OCI-LY1 (cell line): Measurements from ENCODE around the gene ADH1B.

Experiments
- H2AFZ ChIP-seq: fragments of 200-600 bp; sonication (generic), shearing (Covaris generic); 2 replicates; pipeline ENCODE4 v1.6.0; 2014; ENCODE audit warnings: antibody characterized with exemption, mild to moderate bottlenecking, low read length
- H3F3A ChIP-seq: fragments of 200-600 bp; sonication (generic), shearing (Covaris generic); 2 replicates; pipeline ENCODE4 v1.6.0; 2014; ENCODE audit warnings: mild to moderate bottlenecking, antibody characterized with exemption, low read length, moderate library complexity; ENCODE audit not compliant: insufficient read depth
- H3K27ac ChIP-seq: fragments of 200-600 bp; sonication (generic); 2 replicates; pipeline ENCODE4 v1.5.1; 2014; ENCODE audit warnings: low read length, mixed run types, mild to moderate bottlenecking, low read depth; ENCODE audit not compliant: poor library complexity, severe bottlenecking
- H3K27me3 ChIP-seq: fragments of 200-600 bp; sonication (generic); 2 replicates; pipeline ENCODE4 v1.6.0; 2014; ENCODE audit warnings: antibody characterized with exemption, mild to moderate bottlenecking, low read length, moderate library complexity; ENCODE audit not compliant: insufficient read depth
- H3K36me3 ChIP-seq: fragments of 200-600 bp; sonication (generic); 2 replicates; pipeline ENCODE4 v1.6.1; 2014; ENCODE audit warnings: mild to moderate bottlenecking, antibody characterized with exemption, low read length, moderate library complexity, mixed read lengths; ENCODE audit not compliant: insufficient read depth
- H3K4me1 ChIP-seq: fragments of 200-600 bp; sonication (generic); 2 replicates; pipeline ENCODE4 v1.5.1; 2014; ENCODE audit warnings: mild to moderate bottlenecking, low read length, moderate library complexity; ENCODE audit not compliant: insufficient read depth, severe bottlenecking
- H3K4me2 ChIP-seq: fragments of 200-600 bp; sonication (generic), shearing (Covaris generic); 2 replicates; pipeline ENCODE4 v1.6.1; 2014; ENCODE audit warnings: low read length
- H3K4me3 ChIP-seq: fragments of 200-600 bp; sonication (generic); 2 replicates; pipeline ENCODE4 v1.5.1; 2014; ENCODE audit warnings: low read length, low read depth, mild to moderate bottlenecking, mixed read lengths; ENCODE audit not compliant: poor library complexity, severe bottlenecking
- H3K79me2 ChIP-seq: fragments of 200-600 bp; shearing (Covaris generic); 2 replicates; pipeline ENCODE4 v1.6.1; 2016; ENCODE audit warnings: mixed run types, low read length, mixed read lengths; ENCODE audit not compliant: insufficient read depth
- H3K9ac ChIP-seq: fragments of 200-600 bp; sonication (generic), shearing (Covaris generic); 2 replicates; pipeline ENCODE4 v1.6.1; 2014; ENCODE audit warnings: mild to moderate bottlenecking, low read length, mixed read lengths
- H3K9me2 ChIP-seq: fragments of 200-600 bp; sonication (generic), shearing (Covaris generic); 2 replicates; pipeline ENCODE4 v1.6.1; 2014; ENCODE audit warnings: low read depth, mild to moderate bottlenecking, low read length, mixed read lengths
- H3K9me3 ChIP-seq: fragments of 200-600 bp; shearing (Covaris generic); 2 replicates; pipeline ENCODE4 v1.6.1; 2014; ENCODE audit warnings: low read length, mixed read lengths
- H4K20me1 ChIP-seq: fragments of 200-600 bp; sonication (generic), shearing (Covaris generic); 2 replicates; pipeline ENCODE4 v1.6.0; 2016; ENCODE audit warnings: mild to moderate bottlenecking, low read length; ENCODE audit not compliant: insufficient read depth
- CTCF ChIP-seq: fragments of 200-600 bp; sonication (generic), shearing (Covaris generic); IDR thresholded peaks from 2 replicates; pipeline ENCODE4 v1.5.1; 2017; ENCODE audit warnings: mild to moderate bottlenecking, antibody characterized with exemption, low read length, moderate library complexity, mixed read lengths
- EZH2 ChIP-seq: fragments of 200-600 bp; sonication (generic), shearing (Covaris generic); IDR thresholded peaks from 2 replicates; pipeline ENCODE4 v1.8.0; 2017; ENCODE audit warnings: borderline replicate concordance, mixed run types, mild to moderate bottlenecking, antibody characterized with exemption, low read length, moderate library complexity, mixed read lengths

Gene ADH1B

GRCh38 chr4:99315839-99316238 is 5.4 kb downstream of the ADH1B start:
- no peak overlapping the region for H3K27ac ChIP-seq
- no peak overlapping the region for H2AFZ ChIP-seq
- no peaks in the 10 kb centered on the region for H4K20me1 ChIP-seq
- H3K9me3 ChIP-seq, result no peaks in the 10 kb centered on the region
- no peaks in the 10 kb centered on the region for H3F3A ChIP-seq
- no peaks in the 10 kb centered on the region for H3K79me2 ChIP-seq
- H3K27me3 ChIP-seq, result no peaks in the 10 kb centered on the region
- H3K4me1 ChIP-seq, result no peaks in the 10 kb centered on the region
- no peaks in the 10 kb centered on the region for H3K9me2 ChIP-seq
- TF ChIP-seq CTCF (no peak), EZH2 (no peak)
- no peaks in the 10 kb centered on the region for H3K36me3 ChIP-seq
- no peak overlapping the region for H3K9ac ChIP-seq
- no peak overlapping the region for H3K4me2 ChIP-seq
- no peak overlapping the region for H3K4me3 ChIP-seq

GRCh38 chr4:99314211-99314610 is 7.0 kb downstream of the ADH1B start:
- Histone ChIP-seq H3K9me2 (no peaks in the 10 kb centered on the region), H3K4me1 (no peaks in the 10 kb centered on the region), H3K4me3 (no peak overlapping the region), H4K20me1 (no peaks in the 10 kb centered on the region), H3K79me2 (no peaks in the 10 kb centered on the region), H3K9ac (no peak overlapping the region), H3K27ac (no peak overlapping the region), H3F3A (no peaks in the 10 kb centered on the region), H2AFZ (no peak overlapping the region), H3K27me3 (no peaks in the 10 kb centered on the region), H3K9me3 (no peaks in the 10 kb centered on the region), H3K4me2 (no peak overlapping the region), H3K36me3 (no peaks in the 10 kb centered on the region)
- no peak for TF ChIP-seq CTCF
- no peak for TF ChIP-seq EZH2

- H3K4me1 ChIP-seq, result no peaks in the 10 kb centered on the region
- TF ChIP-seq EZH2, result no peak
- TF ChIP-seq CTCF, result no peak
- H3F3A ChIP-seq, result no peaks in the 10 kb centered on the region
- H3K9ac ChIP-seq, result no peak overlapping the region
- no peak overlapping the region for H3K27ac ChIP-seq
- H2AFZ ChIP-seq, result no peak overlapping the region
- no peaks in the 10 kb centered on the region for H3K79me2 ChIP-seq
- no peaks in the 10 kb centered on the region for H3K27me3 ChIP-seq
- no peaks in the 10 kb centered on the region for H3K9me2 ChIP-seq
- H3K9me3 ChIP-seq, result no peaks in the 10 kb centered on the region
- no peak overlapping the region for H3K4me2 ChIP-seq
- no peaks in the 10 kb centered on the region for H3K36me3 ChIP-seq
- no peaks in the 10 kb centered on the region for H4K20me1 ChIP-seq
- no peak overlapping the region for H3K4me3 ChIP-seq
Observed at GRCh38 chr4:99310389-99310788, 10.8 kb downstream of the ADH1B start.
